ENCODE measurements around the gene ANTXRL. TPM values are rescaled to one million over a fixed set of nuclear protein-coding genes. Genes with fewer than 3 reads are reported as not detected.
"Not testable (repeated sequence)": the region's sequence is repeated elsewhere in the genome, so short reads cannot be mapped to it uniquely, and the experiment has no call there.

The ANTXRL gene
- total RNA-seq, 1 experiment from 2014 or later, result 1.8 TPM

- DNase-seq (ENCODE audit: low spot score), result no peak
Observed at GRCh38 chr10:46254467-46254866, 32.3 kb upstream of the ANTXRL start.

GRCh38 chr10:46255210-46255609, 31.6 kb upstream of the ANTXRL start:
- DNase-seq (ENCODE audit: low spot score), result not testable (repeated sequence)

GRCh38 chr10:46255801-46256747, 30.7 kb upstream of the ANTXRL start:
- peak; percentile 45 for DNase-seq (ENCODE audit: low spot score)

- DNase-seq (ENCODE audit: low spot score), result no peak
Observed at GRCh38 chr10:46257099-46257498, 29.7 kb upstream of the ANTXRL start.

- DNase-seq (ENCODE audit: low spot score), result not testable (repeated sequence)
Observed at GRCh38 chr10:46262906-46263560, 23.8 kb upstream of the ANTXRL start.

- no peak for DNase-seq (ENCODE audit: low spot score)
Observed at GRCh38 chr10:46263831-46264268, 22.9 kb upstream of the ANTXRL start.

GRCh38 chr10:46264336-46264735, 22.5 kb upstream of the ANTXRL start:
- DNase-seq (ENCODE audit: low spot score), result no peak

- no peak for DNase-seq (ENCODE audit: low spot score)
Observed at GRCh38 chr10:46264737-46265368, 21.9 kb upstream of the ANTXRL start.

- DNase-seq (ENCODE audit: low spot score), result not testable (repeated sequence)
Observed at GRCh38 chr10:46265566-46266305, 21.1 kb upstream of the ANTXRL start.

GRCh38 chr10:46266306-46266985, 20.4 kb upstream of the ANTXRL start:
- DNase-seq (ENCODE audit: low spot score), result no peak

- DNase-seq (ENCODE audit: low spot score), result no peak
Observed at GRCh38 chr10:46267132-46267985, 19.4 kb upstream of the ANTXRL start.

- no peak for DNase-seq (ENCODE audit: low spot score)
Observed at GRCh38 chr10:46268076-46268881, 18.5 kb upstream of the ANTXRL start.

- DNase-seq (ENCODE audit: low spot score), result not testable (repeated sequence)
Observed at GRCh38 chr10:46269554-46270053, 17.2 kb upstream of the ANTXRL start.

GRCh38 chr10:46270086-46270811, 16.5 kb upstream of the ANTXRL start:
- no peak for DNase-seq (ENCODE audit: low spot score)

- not testable (repeated sequence) for DNase-seq (ENCODE audit: low spot score)
Observed at GRCh38 chr10:46270963-46271530, 15.8 kb upstream of the ANTXRL start.

GRCh38 chr10:46271795-46272499, 14.8 kb upstream of the ANTXRL start:
- DNase-seq (ENCODE audit: low spot score), result not testable (repeated sequence)

GRCh38 chr10:46272863-46273415, 13.9 kb upstream of the ANTXRL start:
- no peak for DNase-seq (ENCODE audit: low spot score)
